Epithelial cell of esophagus (primary cell): ENCODE data around the gene ADAM23.

Experiments used
- DNase-seq: peaks from one replicate; pipeline ENCODE4 v3.0.0; 2010; ENCODE audit warnings: low read depth
- H3K4me3 ChIP-seq: 2 replicates; pipeline ENCODE4 v1.5.1; 2011; ENCODE audit warnings: mild to moderate bottlenecking, low read length, control low read depth
- TF ChIP-seq, protein P1 (sequence below): IDR thresholded peaks from 2 replicates; pipeline ENCODE4 v1.5.1; 2011; ENCODE audit warnings: low read depth, mild to moderate bottlenecking, low read length, control low read depth, inconsistent platforms; ENCODE audit not compliant: insufficient read depth; ENCODE audit errors: missing control alignments

The ADAM23 gene

DNA sequence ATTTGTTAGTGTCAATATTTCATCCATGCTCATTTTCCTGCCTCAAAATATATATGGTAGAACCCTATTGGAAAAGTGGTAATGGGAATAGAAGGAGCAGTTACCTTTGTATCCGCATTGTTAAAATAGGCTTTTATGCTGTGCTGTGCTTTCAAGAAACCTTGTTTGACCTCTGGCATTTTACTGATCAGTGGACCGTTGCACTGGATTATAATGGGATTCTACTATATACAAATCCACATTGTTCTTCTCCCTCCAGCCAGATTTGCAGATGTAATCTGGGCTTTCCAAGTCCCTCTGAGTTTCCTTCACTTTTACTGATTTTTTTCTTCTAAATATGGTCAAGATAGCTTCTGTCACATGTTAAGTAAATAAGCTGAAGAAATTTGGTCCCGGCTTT, 175.7 kb downstream of the ADAM23 start:
- TF ChIP-seq, protein P1, sequence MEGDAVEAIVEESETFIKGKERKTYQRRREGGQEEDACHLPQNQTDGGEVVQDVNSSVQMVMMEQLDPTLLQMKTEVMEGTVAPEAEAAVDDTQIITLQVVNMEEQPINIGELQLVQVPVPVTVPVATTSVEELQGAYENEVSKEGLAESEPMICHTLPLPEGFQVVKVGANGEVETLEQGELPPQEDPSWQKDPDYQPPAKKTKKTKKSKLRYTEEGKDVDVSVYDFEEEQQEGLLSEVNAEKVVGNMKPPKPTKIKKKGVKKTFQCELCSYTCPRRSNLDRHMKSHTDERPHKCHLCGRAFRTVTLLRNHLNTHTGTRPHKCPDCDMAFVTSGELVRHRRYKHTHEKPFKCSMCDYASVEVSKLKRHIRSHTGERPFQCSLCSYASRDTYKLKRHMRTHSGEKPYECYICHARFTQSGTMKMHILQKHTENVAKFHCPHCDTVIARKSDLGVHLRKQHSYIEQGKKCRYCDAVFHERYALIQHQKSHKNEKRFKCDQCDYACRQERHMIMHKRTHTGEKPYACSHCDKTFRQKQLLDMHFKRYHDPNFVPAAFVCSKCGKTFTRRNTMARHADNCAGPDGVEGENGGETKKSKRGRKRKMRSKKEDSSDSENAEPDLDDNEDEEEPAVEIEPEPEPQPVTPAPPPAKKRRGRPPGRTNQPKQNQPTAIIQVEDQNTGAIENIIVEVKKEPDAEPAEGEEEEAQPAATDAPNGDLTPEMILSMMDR = no peak
- no peak for DNase-seq
- H3K4me3 ChIP-seq = no peak overlapping the region

DNA sequence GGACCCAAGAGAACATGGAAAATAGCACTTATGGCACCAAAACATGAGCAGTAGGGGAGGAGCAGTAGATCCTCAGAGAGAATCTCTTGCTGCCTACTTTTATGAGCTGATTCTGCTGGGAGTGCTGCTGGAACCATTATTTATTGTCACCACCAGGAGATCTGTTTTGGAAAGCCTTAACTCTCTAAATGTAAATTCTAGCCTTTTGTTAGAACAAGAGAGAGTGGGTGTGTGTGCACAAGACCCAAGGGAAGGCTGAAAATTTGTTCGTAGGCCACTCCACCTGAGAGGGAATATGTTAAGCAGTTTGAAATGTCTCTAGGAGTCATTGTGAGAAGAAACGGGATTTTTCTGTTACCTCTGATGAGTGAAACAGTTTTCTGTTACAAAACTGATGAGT, 182.8 kb downstream of the ADAM23 start:
- no peak for DNase-seq
- H3K4me3 ChIP-seq = no peak overlapping the region
- TF ChIP-seq, protein P1 = no peak

DNA sequence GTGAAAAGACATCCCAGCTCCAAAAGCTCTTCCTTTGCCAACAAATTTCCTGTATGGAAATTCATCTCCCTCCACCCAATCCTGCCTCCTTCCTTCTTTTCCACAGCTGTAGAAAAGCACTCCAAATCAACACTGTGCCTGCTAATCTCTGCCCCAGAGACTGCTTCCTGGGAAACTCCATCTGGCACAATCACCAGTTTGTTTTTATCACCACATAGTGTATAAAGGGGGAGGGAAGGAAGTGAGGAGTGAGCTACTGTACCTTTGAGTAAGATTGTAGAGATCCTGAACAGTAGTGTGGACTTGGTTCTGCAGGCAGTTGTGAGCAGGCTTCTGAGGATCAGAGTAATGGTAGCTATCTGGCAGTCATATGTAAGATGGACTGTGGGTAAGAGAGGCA, 184.3 kb downstream of the ADAM23 start:
- TF ChIP-seq, protein P1 = no peak
- H3K4me3 ChIP-seq = no peak overlapping the region
- no peak for DNase-seq

DNA sequence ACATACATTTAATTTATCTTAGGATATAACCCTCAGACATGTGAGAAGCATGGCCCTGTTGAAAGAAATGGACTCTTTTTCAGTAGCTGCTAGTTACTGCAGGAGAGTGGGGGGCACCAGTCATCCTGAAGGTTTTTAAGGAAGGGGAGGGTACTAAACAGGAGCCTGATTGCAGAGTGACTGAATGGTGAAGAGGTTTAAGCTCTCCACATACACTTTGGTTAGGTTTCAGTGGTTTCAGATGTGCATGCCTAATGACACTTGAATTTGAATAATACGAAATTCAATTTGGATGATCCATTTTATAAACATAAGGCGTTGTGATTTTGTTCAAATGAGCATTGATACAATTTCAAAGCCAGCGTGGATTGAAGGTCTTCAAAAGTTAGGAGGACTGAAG, 188.0 kb downstream of the ADAM23 start:
- TF ChIP-seq, protein P1 = no peak
- no peak overlapping the region for H3K4me3 ChIP-seq
- no peak for DNase-seq

DNA sequence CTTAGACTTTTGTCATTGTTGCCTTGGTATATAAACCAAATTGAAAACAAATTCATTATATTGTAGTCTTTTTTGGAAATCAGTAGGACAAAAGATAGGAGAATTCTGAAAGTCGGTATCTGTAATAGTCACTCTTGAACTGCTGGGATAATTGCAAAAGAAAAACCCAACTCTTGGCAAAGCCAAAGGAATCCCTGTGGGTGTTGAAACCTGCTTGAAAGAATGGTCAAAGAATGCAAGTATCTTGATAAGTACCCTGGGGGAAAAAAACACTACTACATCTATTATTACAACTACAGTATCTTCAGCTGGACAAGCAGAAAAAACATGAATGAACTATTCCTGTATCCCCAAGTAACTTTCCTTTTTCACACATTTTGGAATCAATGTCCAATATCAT, 191.7 kb downstream of the ADAM23 start:
- no peak for DNase-seq
- no peak overlapping the region for H3K4me3 ChIP-seq
- TF ChIP-seq, protein P1 = no peak

DNA sequence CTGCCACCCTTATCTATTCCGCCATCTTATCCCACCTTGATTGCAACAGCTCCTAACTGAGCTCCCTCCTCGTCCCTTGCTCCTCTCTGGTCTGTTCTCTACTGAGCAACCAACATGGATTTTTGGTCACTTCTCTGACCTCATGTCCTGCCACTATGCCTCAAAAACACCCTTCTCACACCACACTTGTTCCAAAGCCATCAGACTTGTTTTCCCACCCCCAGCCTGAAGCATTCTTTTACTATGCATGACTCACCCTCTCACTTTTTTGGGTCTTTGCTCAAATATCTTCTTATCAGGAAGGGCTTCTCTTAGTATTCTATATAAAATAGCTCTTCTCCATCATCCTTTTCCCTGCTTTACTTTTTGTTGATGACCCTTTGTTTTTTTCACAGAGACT, 196.3 kb downstream of the ADAM23 start:
- TF ChIP-seq, protein P1 = no peak
- no peak for DNase-seq
- no peak overlapping the region for H3K4me3 ChIP-seq

DNA sequence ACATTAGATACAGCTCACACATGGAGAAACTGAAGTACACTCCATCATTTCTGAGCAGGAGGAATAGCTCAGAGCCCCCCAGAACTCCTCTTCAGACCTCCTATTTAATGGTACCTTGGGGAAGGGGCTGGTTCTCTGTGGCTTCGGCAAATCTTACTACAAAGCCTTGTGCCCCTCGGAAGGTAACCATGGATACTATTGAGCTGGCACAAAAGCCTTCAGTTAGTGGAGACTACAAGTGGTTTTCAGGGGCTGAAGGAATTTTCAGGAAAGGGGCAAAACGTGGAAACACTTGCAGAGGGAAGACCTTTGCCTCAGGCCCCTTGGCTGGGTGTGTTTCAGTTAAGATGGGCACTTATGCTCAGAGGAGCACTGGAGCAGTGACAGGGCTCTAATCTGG, 197.9 kb downstream of the ADAM23 start:
- TF ChIP-seq, protein P1 = no peak
- no peak for DNase-seq
- H3K4me3 ChIP-seq = no peak overlapping the region
